Measurements from ENCODE around the gene AMPD2. TPM values are rescaled to one million over a fixed set of nuclear protein-coding genes. Genes with fewer than 3 reads are reported as not detected.
A peak's percentile ranks its signal among the peaks of the same experiment; 100 is the strongest.
"Not testable (repeated sequence)": the region's sequence is repeated elsewhere in the genome, so short reads cannot be mapped to it uniquely, and the experiment has no call there.

The AMPD2 gene
- total and polyA plus RNA-seq, 2 donors from 2014 or later: 21.1 to 55.3 TPM

DNA sequence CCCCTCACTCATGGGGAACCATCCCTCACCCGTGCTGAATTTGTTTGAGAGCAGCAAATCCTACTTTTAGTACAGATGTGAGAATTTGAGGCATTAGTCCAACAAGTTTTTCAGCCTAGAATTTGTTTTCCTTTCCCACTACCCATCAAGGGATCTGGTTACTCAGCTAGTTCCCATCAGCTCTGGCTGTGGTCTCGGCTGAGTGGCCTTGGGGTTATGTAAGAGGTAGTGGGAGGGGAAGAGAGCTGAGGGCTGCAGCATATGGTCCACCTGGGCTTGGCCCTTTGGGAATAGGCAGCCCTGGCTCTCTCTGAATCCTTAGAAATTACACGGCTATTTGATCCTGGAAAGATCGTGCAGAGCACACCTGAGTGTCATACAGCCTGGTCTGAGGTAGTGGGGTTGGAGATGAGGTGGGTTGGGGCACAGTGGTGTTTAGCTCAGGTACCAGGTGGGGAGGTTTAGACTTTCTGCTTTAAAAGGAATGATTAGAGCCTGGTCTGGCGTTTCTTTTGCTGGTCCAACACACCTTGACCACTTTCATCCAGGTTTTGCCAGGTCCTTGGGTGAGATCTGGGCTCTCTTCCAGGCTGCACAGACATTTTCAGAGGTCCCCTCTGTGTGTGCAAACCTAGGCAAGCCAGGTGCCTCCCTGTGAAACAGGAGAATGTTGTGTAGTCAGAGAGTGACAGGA is 40.5 kb downstream of the AMPD2 start:
- peaks cover 0 to 22% (median 8%) of the 10 kb centered on the region in 3 donors for H3K4me1 ChIP-seq (ENCODE audit: control insufficient read depth in 2 of 3, insufficient read depth in 2 of 3, low read depth in 1 of 3, low read length in 3 of 3)
- FAIRE-seq (no peak), DNase-seq (peak in 4 of 5 donors; percentile 82 to 94 (median 88))
- H3K36me3 ChIP-seq (ENCODE audit: control insufficient read depth in 2 of 3, insufficient read depth in 3 of 3, low read length in 3 of 3): peaks cover 0 to 15% (median 4%) of the 10 kb centered on the region in 3 donors
- no peaks in the 10 kb centered on the region for H3K9me3 ChIP-seq (ENCODE audit: control insufficient read depth in 2 of 3, insufficient read depth in 1 of 3, low read length in 3 of 3)
- H3K27me3 ChIP-seq (ENCODE audit: control insufficient read depth, insufficient read depth, low read length): no peaks in the 10 kb centered on the region
- H3K27ac ChIP-seq (ENCODE audit: low read depth in 2 of 2, low read length in 2 of 2): no peak overlapping the region
- intact Hi-C loops (cut with DNase I): no loop called here
- TF ChIP-seq, protein P1, sequence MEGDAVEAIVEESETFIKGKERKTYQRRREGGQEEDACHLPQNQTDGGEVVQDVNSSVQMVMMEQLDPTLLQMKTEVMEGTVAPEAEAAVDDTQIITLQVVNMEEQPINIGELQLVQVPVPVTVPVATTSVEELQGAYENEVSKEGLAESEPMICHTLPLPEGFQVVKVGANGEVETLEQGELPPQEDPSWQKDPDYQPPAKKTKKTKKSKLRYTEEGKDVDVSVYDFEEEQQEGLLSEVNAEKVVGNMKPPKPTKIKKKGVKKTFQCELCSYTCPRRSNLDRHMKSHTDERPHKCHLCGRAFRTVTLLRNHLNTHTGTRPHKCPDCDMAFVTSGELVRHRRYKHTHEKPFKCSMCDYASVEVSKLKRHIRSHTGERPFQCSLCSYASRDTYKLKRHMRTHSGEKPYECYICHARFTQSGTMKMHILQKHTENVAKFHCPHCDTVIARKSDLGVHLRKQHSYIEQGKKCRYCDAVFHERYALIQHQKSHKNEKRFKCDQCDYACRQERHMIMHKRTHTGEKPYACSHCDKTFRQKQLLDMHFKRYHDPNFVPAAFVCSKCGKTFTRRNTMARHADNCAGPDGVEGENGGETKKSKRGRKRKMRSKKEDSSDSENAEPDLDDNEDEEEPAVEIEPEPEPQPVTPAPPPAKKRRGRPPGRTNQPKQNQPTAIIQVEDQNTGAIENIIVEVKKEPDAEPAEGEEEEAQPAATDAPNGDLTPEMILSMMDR (IDR thresholded peaks at IDR 0.05; ENCODE audit: borderline replicate concordance, extremely low read depth, insufficient read depth): no peak
- H3K4me3 ChIP-seq (ENCODE audit: low read length in 3 of 3): no peak overlapping the region
- H3K9ac ChIP-seq (ENCODE audit: low read length in 3 of 3): peak overlapping the region in 1 of 3 donors; percentile 31

DNA sequence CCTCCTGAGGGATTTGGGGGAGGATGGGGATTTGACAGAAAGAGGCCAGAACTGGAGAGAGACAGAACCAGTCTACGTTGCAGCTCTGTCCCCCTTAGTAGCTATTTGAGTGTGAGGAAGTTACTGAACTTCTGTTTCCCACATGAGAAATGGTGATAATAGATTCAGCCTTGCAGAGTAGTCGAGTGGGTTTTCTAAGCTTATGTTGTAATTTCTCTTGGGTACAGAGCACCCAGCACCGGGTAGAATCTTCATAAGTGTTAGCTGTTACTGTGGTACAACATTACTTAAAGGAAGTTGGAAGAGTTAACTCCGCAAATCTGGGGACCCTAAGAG is 41.0 kb downstream of the AMPD2 start:
- H3K36me3 ChIP-seq (ENCODE audit: control insufficient read depth in 2 of 3, insufficient read depth in 3 of 3, low read length in 3 of 3): peaks cover 0 to 15% (median 4%) of the 10 kb centered on the region in 3 donors
- H3K9ac ChIP-seq (ENCODE audit: low read length in 3 of 3); H3K27ac ChIP-seq (ENCODE audit: low read depth in 2 of 2, low read length in 2 of 2); DNase-seq; intact Hi-C loops (cut with DNase I); H3K27me3 ChIP-seq (ENCODE audit: control insufficient read depth, insufficient read depth, low read length); FAIRE-seq; H3K9me3 ChIP-seq (ENCODE audit: control insufficient read depth in 2 of 3, insufficient read depth in 1 of 3, low read length in 3 of 3); H3K4me3 ChIP-seq (ENCODE audit: low read length in 3 of 3): not testable (repeated sequence)
- peaks cover 0 to 19% (median 8%) of the 10 kb centered on the region in 3 donors for H3K4me1 ChIP-seq (ENCODE audit: control insufficient read depth in 2 of 3, insufficient read depth in 2 of 3, low read depth in 1 of 3, low read length in 3 of 3)

DNA sequence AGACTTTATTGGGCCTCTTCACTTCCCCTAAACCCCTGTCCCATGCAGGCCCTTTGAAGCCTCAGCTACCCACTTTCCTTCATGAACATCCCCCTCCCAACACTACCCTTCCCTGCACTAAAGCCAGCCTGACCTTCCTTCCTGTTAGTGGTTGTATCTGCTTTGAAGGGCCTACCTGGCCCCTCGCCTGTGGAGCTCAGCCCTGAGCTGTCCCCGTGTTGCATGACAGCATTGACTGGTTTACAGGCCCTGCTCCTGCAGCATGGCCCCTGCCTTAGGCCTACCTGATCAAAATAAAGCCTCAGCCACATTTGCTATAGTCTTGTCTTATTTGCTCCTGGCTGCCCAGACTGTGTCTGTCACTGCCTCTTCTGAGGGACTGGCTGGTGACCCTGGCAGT is 41.8 kb downstream of the AMPD2 start:
- H3K36me3 ChIP-seq (ENCODE audit: control insufficient read depth in 2 of 3, insufficient read depth in 3 of 3, low read length in 3 of 3): peaks cover 0 to 15% (median 4%) of the 10 kb centered on the region in 3 donors
- DNase-seq: no peak
- no peak overlapping the region for H3K27ac ChIP-seq (ENCODE audit: low read depth in 2 of 2, low read length in 2 of 2)

DNA sequence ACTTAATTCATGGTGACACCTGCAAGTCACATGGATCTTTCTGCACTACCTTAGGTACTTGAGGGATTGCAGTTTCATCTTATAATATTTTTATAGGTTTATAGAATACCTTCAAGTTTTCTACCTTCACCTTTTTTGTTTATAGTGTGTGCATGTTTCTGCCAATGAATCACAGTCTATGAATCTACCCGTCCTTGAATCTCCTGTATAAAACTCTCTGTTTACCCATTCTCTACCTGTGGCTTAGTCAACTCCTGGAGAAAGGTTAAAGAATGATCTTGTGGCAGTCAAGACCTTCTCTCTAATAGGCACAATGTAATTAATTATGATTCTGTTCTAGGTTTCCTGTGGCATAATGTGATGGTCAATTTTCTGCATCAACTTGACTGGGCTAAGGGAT is 45.0 kb downstream of the AMPD2 start:
- H3K27ac ChIP-seq (ENCODE audit: low read depth in 2 of 2, low read length in 2 of 2): no peak overlapping the region
- FAIRE-seq: no peak
- no peaks in the 10 kb centered on the region for H3K27me3 ChIP-seq (ENCODE audit: control insufficient read depth, insufficient read depth, low read length)
- TF ChIP-seq, protein P1 (IDR thresholded peaks at IDR 0.05; ENCODE audit: borderline replicate concordance, extremely low read depth, insufficient read depth): no peak
- intact Hi-C loops (cut with DNase I): no loop called here
- H3K36me3 ChIP-seq (ENCODE audit: control insufficient read depth in 2 of 3, insufficient read depth in 3 of 3, low read length in 3 of 3): peaks cover 0 to 9% (median 2%) of the 10 kb centered on the region in 3 donors
- no peak overlapping the region for H3K4me3 ChIP-seq (ENCODE audit: low read length in 3 of 3)
- H3K9me3 ChIP-seq (ENCODE audit: control insufficient read depth in 2 of 3, insufficient read depth in 1 of 3, low read length in 3 of 3): no peaks in the 10 kb centered on the region
- peaks cover 2 to 11% (median 3%) of the 10 kb centered on the region in 3 donors for H3K4me1 ChIP-seq (ENCODE audit: control insufficient read depth in 2 of 3, insufficient read depth in 2 of 3, low read depth in 1 of 3, low read length in 3 of 3)
- no peak overlapping the region for H3K9ac ChIP-seq (ENCODE audit: low read length in 3 of 3)
- no peak for DNase-seq

More for the DNA sequence above, 41.8 kb downstream of the AMPD2 start:
- TF ChIP-seq, protein P1 (IDR thresholded peaks at IDR 0.05; ENCODE audit: borderline replicate concordance, extremely low read depth, insufficient read depth): no peak
- Histone ChIP-seq H3K9ac (ENCODE audit: low read length in 3 of 3) (no peak overlapping the region), H3K27me3 (ENCODE audit: control insufficient read depth, insufficient read depth, low read length) (no peaks in the 10 kb centered on the region), H3K4me3 (ENCODE audit: low read length in 3 of 3) (no peak overlapping the region), H3K4me1 (ENCODE audit: control insufficient read depth in 2 of 3, insufficient read depth in 2 of 3, low read depth in 1 of 3, low read length in 3 of 3) (peaks cover 0 to 19% (median 8%) of the 10 kb centered on the region in 3 donors), H3K9me3 (ENCODE audit: control insufficient read depth in 2 of 3, insufficient read depth in 1 of 3, low read length in 3 of 3) (no peaks in the 10 kb centered on the region)
- FAIRE-seq: no peak
- intact Hi-C loops (cut with DNase I): no loop called here
